Stimulated activated CD8-positive, alpha-beta memory T cell treated with anti-CD3 and anti-CD28 coated beads, Interleukin-15, amount 100 ng/mL, for 4 hours (primary cell): ENCODE measurements around the gene MXRA8.
A peak's percentile ranks its signal among the peaks of the same experiment; 100 is the strongest.
"Not testable (repeated sequence)": the region's sequence is repeated elsewhere in the genome, so short reads cannot be mapped to it uniquely, and the experiment has no call there.

ENCODE experiments used
- DNase-seq, 2 donors: peaks; one replicate each; pipeline ENCODE4 v3.0.0-alpha.2; 2020; ENCODE audit warnings: low read depth in 2 of 2

MXRA8 gene

GRCh38 chr1:1358433-1359271, at the start of gene MXRA8:
Gene MXRA8, minus strand, starts transcription at chr1:1358555. Its CDS starts 51 bp downstream, at chr1:1358504.
- DNase-seq = no peak

- no peak for DNase-seq
These were observed 49.4 kb upstream of the MXRA8 start for GRCh38 chr1:1407636-1408318.

GRCh38 chr1:1406821-1407635, 48.7 kb upstream of the MXRA8 start, which contains the start of gene MRPL20:
Gene MRPL20, minus strand, starts transcription at chr1:1407293. Its CDS starts 76 bp downstream, at chr1:1407217.
- peak; percentile 90 to 91 for DNase-seq

GRCh38 chr1:1406101-1406820, 47.9 kb upstream of the MXRA8 start:
- no peak for DNase-seq

- no peak for DNase-seq
These were observed 45.3 kb upstream of the MXRA8 start for GRCh38 chr1:1403653-1404052.

- not testable (repeated sequence) for DNase-seq
These were observed 44.6 kb upstream of the MXRA8 start for GRCh38 chr1:1402901-1403392.

GRCh38 chr1:1402072-1402900, 43.9 kb upstream of the MXRA8 start:
- no peak for DNase-seq

GRCh38 chr1:1401457-1402010, 43.2 kb upstream of the MXRA8 start:
- no peak for DNase-seq

GRCh38 chr1:1400576-1401456, 42.5 kb upstream of the MXRA8 start:
- DNase-seq = no peak

GRCh38 chr1:1399872-1400575, 41.7 kb upstream of the MXRA8 start:
- DNase-seq = no peak

- DNase-seq = peak; percentile 98 to 100
These were observed 41.0 kb upstream of the MXRA8 start, which contains the start of gene CCNL2 for GRCh38 chr1:1399187-1399871. Gene CCNL2, minus strand, starts transcription at chr1:1399335. Its CDS starts 29 bp downstream, at chr1:1399306.

GRCh38 chr1:1398677-1399186, 40.4 kb upstream of the MXRA8 start:
- no peak for DNase-seq

- DNase-seq = no peak
These were observed 39.6 kb upstream of the MXRA8 start for GRCh38 chr1:1397839-1398523.

- DNase-seq = no peak
These were observed 36.8 kb upstream of the MXRA8 start for GRCh38 chr1:1395166-1395565.

- no peak for DNase-seq
These were observed 35.8 kb upstream of the MXRA8 start for GRCh38 chr1:1394116-1394515.

GRCh38 chr1:1393428-1393827, 35.1 kb upstream of the MXRA8 start:
- no peak for DNase-seq

- no peak for DNase-seq
These were observed 34.7 kb upstream of the MXRA8 start for GRCh38 chr1:1393014-1393413.
